Panc1 (cell line): ENCODE results near the gene PRPSAP2.

ENCODE experiments used
- POLR2AphosphoS5 ChIP-seq: IDR thresholded peaks from 2 replicates; pipeline ENCODE4 v1.6.1; 2012; ENCODE audit warnings: mild to moderate bottlenecking, low read depth, low read length, moderate library complexity
- TCF7L2 ChIP-seq: IDR thresholded peaks from 2 replicates; pipeline ENCODE4 v1.6.1; 2011; ENCODE audit warnings: mild to moderate bottlenecking, low read depth, low read length, inconsistent platforms
- TF ChIP-seq, protein P1 (sequence below): fragments of 450-650 bp; IDR thresholded peaks from 2 replicates; pipeline ENCODE4 v1.5.1; 2017; ENCODE audit warnings: mild to moderate bottlenecking

- TF ChIP-seq, protein P1, sequence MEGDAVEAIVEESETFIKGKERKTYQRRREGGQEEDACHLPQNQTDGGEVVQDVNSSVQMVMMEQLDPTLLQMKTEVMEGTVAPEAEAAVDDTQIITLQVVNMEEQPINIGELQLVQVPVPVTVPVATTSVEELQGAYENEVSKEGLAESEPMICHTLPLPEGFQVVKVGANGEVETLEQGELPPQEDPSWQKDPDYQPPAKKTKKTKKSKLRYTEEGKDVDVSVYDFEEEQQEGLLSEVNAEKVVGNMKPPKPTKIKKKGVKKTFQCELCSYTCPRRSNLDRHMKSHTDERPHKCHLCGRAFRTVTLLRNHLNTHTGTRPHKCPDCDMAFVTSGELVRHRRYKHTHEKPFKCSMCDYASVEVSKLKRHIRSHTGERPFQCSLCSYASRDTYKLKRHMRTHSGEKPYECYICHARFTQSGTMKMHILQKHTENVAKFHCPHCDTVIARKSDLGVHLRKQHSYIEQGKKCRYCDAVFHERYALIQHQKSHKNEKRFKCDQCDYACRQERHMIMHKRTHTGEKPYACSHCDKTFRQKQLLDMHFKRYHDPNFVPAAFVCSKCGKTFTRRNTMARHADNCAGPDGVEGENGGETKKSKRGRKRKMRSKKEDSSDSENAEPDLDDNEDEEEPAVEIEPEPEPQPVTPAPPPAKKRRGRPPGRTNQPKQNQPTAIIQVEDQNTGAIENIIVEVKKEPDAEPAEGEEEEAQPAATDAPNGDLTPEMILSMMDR: no peak
- TF ChIP-seq POLR2AphosphoS5: no peak
- no peak for TF ChIP-seq TCF7L2
Observed at GRCh38 chr17:18932360-18933055, 74.6 kb downstream of the PRPSAP2 start.
